ENCODE data around the gene MYLK4.
"Not testable (repeated sequence)": the region's sequence is repeated elsewhere in the genome, so short reads cannot be mapped to it uniquely, and the experiment has no call there.

MYLK4 gene

GRCh38 chr6:2775003-2775402 is 24.3 kb upstream of the MYLK4 start:
- DNase-seq: no peak

GRCh38 chr6:2773449-2773848 is 22.7 kb upstream of the MYLK4 start:
- no peak for DNase-seq

- DNase-seq: no peak
Observed at GRCh38 chr6:2772840-2773239, 22.1 kb upstream of the MYLK4 start.

GRCh38 chr6:2771079-2771478 is 20.4 kb upstream of the MYLK4 start:
- no peak for DNase-seq

GRCh38 chr6:2770171-2770570 is 19.4 kb upstream of the MYLK4 start:
- DNase-seq: no peak

GRCh38 chr6:2768696-2769095 is 18.0 kb upstream of the MYLK4 start:
- DNase-seq: no peak

GRCh38 chr6:2767657-2768524 is 17.2 kb upstream of the MYLK4 start:
- DNase-seq: no peak

GRCh38 chr6:2766767-2767656 is 16.3 kb upstream of the MYLK4 start:
- no peak for DNase-seq

GRCh38 chr6:2765896-2766766 is 15.4 kb upstream of the MYLK4 start:
- DNase-seq: no peak

- peak; percentile 89 for DNase-seq
Observed at GRCh38 chr6:2765166-2765895, 14.6 kb upstream of the MYLK4 start, which contains the start of gene WRNIP1. Gene WRNIP1 (plus strand): TSS chr6:2765393. CDS start chr6:2765623, 230 bp downstream.

GRCh38 chr6:2764610-2765165 is 14.0 kb upstream of the MYLK4 start:
- DNase-seq: peak; percentile 10

GRCh38 chr6:2763876-2764540 is 13.3 kb upstream of the MYLK4 start:
- DNase-seq: no peak

- no peak for DNase-seq
Observed at GRCh38 chr6:2763345-2763841, 12.7 kb upstream of the MYLK4 start.

GRCh38 chr6:2762868-2763267 is 12.1 kb upstream of the MYLK4 start:
- not testable (repeated sequence) for DNase-seq

- DNase-seq: no peak
Observed at GRCh38 chr6:2760882-2761842, 10.4 kb upstream of the MYLK4 start.

GRCh38 chr6:2758980-2759379 is 8.3 kb upstream of the MYLK4 start:
- no peak for DNase-seq

- DNase-seq: no peak
Observed at GRCh38 chr6:2756687-2757224, 6.0 kb upstream of the MYLK4 start.

GRCh38 chr6:2756241-2756640 is 5.5 kb upstream of the MYLK4 start:
- no peak for DNase-seq

GRCh38 chr6:2755456-2755855 is 4.7 kb upstream of the MYLK4 start:
- no peak for DNase-seq
